ENCODE data around the gene TJP1. TPM values are rescaled to one million over a fixed set of nuclear protein-coding genes. Genes with fewer than 3 reads are reported as not detected.
"Not testable (repeated sequence)": the region's sequence is repeated elsewhere in the genome, so short reads cannot be mapped to it uniquely, and the experiment has no call there.

TJP1 gene
- total RNA-seq, 1 donor from 2014 or later = 90.6 TPM

- no peaks in the 10 kb centered on the region for H3K27me3 Mint-ChIP-seq (ENCODE audit: low read depth)
- no peak overlapping the region for H3K27ac Mint-ChIP-seq (ENCODE audit: unreplicated experiment)
- H3K4me3 Mint-ChIP-seq = no peak overlapping the region
- peaks cover 14% of the 10 kb centered on the region for H3K36me3 Mint-ChIP-seq (ENCODE audit: low read depth)
- TF ChIP-seq, protein P1, sequence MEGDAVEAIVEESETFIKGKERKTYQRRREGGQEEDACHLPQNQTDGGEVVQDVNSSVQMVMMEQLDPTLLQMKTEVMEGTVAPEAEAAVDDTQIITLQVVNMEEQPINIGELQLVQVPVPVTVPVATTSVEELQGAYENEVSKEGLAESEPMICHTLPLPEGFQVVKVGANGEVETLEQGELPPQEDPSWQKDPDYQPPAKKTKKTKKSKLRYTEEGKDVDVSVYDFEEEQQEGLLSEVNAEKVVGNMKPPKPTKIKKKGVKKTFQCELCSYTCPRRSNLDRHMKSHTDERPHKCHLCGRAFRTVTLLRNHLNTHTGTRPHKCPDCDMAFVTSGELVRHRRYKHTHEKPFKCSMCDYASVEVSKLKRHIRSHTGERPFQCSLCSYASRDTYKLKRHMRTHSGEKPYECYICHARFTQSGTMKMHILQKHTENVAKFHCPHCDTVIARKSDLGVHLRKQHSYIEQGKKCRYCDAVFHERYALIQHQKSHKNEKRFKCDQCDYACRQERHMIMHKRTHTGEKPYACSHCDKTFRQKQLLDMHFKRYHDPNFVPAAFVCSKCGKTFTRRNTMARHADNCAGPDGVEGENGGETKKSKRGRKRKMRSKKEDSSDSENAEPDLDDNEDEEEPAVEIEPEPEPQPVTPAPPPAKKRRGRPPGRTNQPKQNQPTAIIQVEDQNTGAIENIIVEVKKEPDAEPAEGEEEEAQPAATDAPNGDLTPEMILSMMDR (conservative IDR thresholded peaks at IDR 0.05) = no peak
- DNase-seq (ENCODE audit: low read depth, low spot score) = no peak
- H3K4me1 Mint-ChIP-seq = peaks cover 7% of the 10 kb centered on the region
- H3K9me3 Mint-ChIP-seq = no peaks in the 10 kb centered on the region
These were observed 125.1 kb downstream of the TJP1 start for GRCh38 chr15:29696950-29697738.

DNA sequence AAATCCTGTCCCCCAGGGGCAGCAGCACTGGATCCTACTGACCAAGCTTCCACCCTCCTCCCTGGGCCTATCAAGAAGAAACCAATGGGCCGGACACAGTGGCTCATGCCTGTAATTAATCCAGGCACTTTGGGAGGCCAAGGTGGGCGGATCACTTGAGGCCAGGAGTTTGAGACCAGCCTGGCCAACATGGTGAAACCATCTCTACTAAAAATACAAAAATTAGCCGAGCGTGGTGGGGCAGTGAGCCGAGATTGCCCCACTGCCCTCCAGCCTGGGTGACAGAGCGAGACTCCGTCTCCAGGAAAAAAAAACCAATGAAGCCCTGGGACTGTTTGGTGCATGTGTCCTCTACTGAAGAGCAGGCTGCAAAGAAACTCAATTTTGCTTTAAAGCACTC, 125.8 kb downstream of the TJP1 start:
- not testable (repeated sequence) for H3K27ac Mint-ChIP-seq (ENCODE audit: unreplicated experiment); DNase-seq (ENCODE audit: low read depth, low spot score); H3K4me1 Mint-ChIP-seq; H3K4me3 Mint-ChIP-seq; H3K27me3 Mint-ChIP-seq (ENCODE audit: low read depth); H3K9me3 Mint-ChIP-seq
- H3K36me3 Mint-ChIP-seq (ENCODE audit: low read depth) = peaks cover 13% of the 10 kb centered on the region

- Mint-ChIP-seq H3K27me3 (ENCODE audit: low read depth) (no peaks in the 10 kb centered on the region), H3K36me3 (ENCODE audit: low read depth) (peaks cover 10% of the 10 kb centered on the region), H3K4me1 (peaks cover 4% of the 10 kb centered on the region), H3K9me3 (no peaks in the 10 kb centered on the region), H3K27ac (ENCODE audit: unreplicated experiment) (peak overlapping the region; percentile 40), H3K4me3 (no peak overlapping the region)
- DNase-seq (ENCODE audit: low read depth, low spot score) = no peak
- TF ChIP-seq, protein P1 (conservative IDR thresholded peaks at IDR 0.05) = no peak
These were observed 126.6 kb downstream of the TJP1 start for GRCh38 chr15:29695489-29696167.

GRCh38 chr15:29693225-29693624, 129.0 kb downstream of the TJP1 start:
- no peaks in the 10 kb centered on the region for H3K27me3 Mint-ChIP-seq (ENCODE audit: low read depth)
- no peak overlapping the region for H3K27ac Mint-ChIP-seq (ENCODE audit: unreplicated experiment)
- no peak for DNase-seq (ENCODE audit: low read depth, low spot score)
- peaks cover 6% of the 10 kb centered on the region for H3K4me1 Mint-ChIP-seq
- TF ChIP-seq, protein P1 (conservative IDR thresholded peaks at IDR 0.05) = no peak
- H3K4me3 Mint-ChIP-seq = no peak overlapping the region
- H3K9me3 Mint-ChIP-seq = no peaks in the 10 kb centered on the region
- H3K36me3 Mint-ChIP-seq (ENCODE audit: low read depth) = peaks cover 8% of the 10 kb centered on the region

- Mint-ChIP-seq H3K4me1 (peaks cover 6% of the 10 kb centered on the region), H3K27ac (ENCODE audit: unreplicated experiment) (no peak overlapping the region), H3K4me3 (no peak overlapping the region), H3K9me3 (no peaks in the 10 kb centered on the region), H3K27me3 (ENCODE audit: low read depth) (no peaks in the 10 kb centered on the region), H3K36me3 (ENCODE audit: low read depth) (peaks cover 4% of the 10 kb centered on the region)
- TF ChIP-seq, protein P1 (conservative IDR thresholded peaks at IDR 0.05) = no peak
- no peak for DNase-seq (ENCODE audit: low read depth, low spot score)
These were observed 129.7 kb downstream of the TJP1 start for GRCh38 chr15:29692527-29692926.

Measured in neural crest cell (in vitro differentiated cells).